GM12872 (cell line): ENCODE results near the gene CUBN.

Experiments used
- CTCF ChIP-seq: IDR thresholded peaks from 3 replicates; pipeline ENCODE4 v1.5.1; 2011; ENCODE audit warnings: low read depth, mild to moderate bottlenecking, low read length, moderate library complexity; ENCODE audit not compliant: insufficient read depth

Gene CUBN

GRCh38 chr10:16856567-16856966 is 273.0 kb downstream of the CUBN start:
- TF ChIP-seq CTCF: no peak

DNA sequence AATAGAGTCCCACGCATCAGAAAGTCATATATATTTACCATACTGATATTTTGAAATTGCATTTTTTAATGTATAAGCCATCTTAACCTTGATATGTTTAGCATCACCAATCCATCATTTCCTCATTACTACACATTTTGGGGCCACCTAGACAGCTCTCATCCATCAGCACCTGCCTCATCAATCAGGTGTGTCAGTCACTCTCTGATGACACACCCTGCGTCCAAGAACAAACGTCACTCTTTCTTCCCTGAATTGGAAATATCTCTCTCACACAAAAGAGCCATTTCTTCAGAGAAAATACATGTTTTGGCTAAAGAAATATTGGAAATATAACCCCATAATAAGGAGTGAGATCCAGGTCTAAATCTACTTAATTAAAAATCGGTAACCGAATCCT is 273.5 kb downstream of the CUBN start:
- TF ChIP-seq CTCF: no peak

- no peak for TF ChIP-seq CTCF
Measured at GRCh38 chr10:16854623-16855022, 275.0 kb downstream of the CUBN start.

DNA sequence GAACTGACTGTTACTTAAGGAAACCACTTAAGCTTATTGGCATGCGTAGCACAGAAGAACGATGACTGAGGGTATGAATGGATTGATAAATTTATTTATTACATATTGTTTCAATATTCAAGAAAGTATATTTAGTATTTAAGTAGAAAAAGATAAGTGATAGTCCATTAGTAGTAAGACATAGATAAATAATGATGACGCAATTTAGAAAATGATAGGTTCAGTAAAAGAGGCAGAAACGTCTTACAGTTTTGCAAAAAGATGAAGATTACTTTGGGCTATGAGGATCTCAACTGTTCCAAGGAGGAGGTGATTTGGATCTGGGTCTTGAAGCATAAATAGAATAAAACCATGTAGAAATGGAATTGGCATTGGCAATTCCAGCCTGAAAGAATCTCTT is 275.8 kb downstream of the CUBN start:
- TF ChIP-seq CTCF: no peak

DNA sequence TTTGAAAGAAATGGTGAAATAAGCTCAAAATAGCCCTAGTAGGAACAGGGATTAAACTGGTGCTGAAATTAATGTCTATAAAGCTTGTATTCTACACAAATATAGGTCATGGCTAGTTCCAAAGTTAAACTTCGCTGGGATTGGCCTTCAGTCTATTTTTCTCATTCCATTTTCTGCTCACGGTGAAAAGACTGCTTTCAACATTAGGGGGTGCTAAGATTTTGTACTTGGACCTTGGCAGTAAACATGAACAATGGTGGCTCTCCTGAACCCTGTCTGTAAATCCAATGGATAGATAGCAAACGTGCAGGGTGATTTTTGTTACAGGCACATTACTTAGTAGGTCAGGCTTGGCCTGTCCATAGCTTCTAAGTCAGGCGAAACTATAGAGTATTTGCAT is 276.4 kb downstream of the CUBN start:
- 0 out of 3 replicates have a peak, but pooled peaks have one; percentile 21 for TF ChIP-seq CTCF

- no peak for TF ChIP-seq CTCF
Measured at GRCh38 chr10:16852624-16853023, 277.0 kb downstream of the CUBN start.

DNA sequence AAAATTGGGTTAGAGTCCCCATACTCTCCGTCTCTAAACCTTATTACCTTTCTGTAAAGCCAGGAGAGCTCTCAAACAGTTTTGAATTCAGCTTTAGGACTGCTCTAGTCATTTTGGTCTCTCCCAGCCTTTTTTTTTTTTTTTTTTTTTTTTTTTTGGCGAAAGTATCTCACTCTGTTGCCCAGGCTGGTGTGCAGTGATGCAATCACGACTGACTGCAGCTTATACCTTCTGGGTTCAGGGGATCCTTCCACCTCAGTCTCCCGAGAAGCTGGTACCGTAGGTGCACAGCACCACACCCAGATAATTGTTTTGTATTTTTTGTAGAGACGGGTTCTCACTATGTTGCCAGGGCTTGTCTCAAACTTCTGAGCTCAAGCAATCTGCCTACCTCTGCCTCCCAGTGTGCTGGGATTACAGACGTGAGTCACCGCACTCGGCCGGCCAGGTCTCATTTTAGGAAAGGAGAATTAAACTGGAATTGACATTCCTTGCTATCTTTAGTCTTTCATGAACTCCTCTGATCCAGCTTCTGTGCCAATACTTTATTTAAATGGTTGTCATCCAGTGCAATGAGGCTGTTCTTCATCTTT is 281.0 kb downstream of the CUBN start:
- no peak for TF ChIP-seq CTCF
